IMR-90 (cell line): ENCODE measurements around the gene ETV4. TPM values are rescaled to one million over a fixed set of nuclear protein-coding genes. Genes with fewer than 3 reads are reported as not detected.

Experiments used
- ATAC-seq: fragments of 200-7000 bp; cut with Tn5 transposase; 2 replicates; pipeline ENCODE4 v1.9.1; 2020; ENCODE audit warnings: low read depth, mild to moderate bottlenecking, moderate library complexity
- BruUV-seq: library from RNA; stranded (reverse); fragments of 400-500 nt; replicated peaks from 2 replicates; lab custom pipeline; 2021; lab: Mats Ljungman, UMichigan
- CTCF ChIA-PET: fragments of 300-600 bp; formaldehyde crosslinking; extraction: SDS; loops from one replicate; lab custom pipeline; 2021; ENCODE audit warnings: antibody characterized with exemption; lab: Yijun Ruan, JAX
- POLR2A ChIA-PET: fragments of 300-600 bp; sonication (Branson Sonifier 250); formaldehyde crosslinking; loops from one replicate; lab custom pipeline; 2022; ENCODE audit warnings: antibody characterized with exemption; ENCODE audit not compliant: unreplicated experiment; lab: Charles Lee
- DNase-seq: peaks from one replicate; pipeline ENCODE4 v3.0.0; 2013
- H2AFZ ChIP-seq: replicated peaks from 2 replicates; pipeline ENCODE3; 2013; ENCODE audit warnings: low read length, mild to moderate bottlenecking; ENCODE audit not compliant: poor library complexity
- H2AK5ac ChIP-seq: 2 replicates; pipeline ENCODE4 v1.6.1; 2013; ENCODE audit warnings: low read depth, low read length, inconsistent platforms
- H2AK9ac ChIP-seq: replicated peaks from 2 replicates; pipeline ENCODE3; 2013; ENCODE audit warnings: mild to moderate bottlenecking, low read depth, low read length, moderate library complexity; ENCODE audit not compliant: poor library complexity
- H2BK120ac ChIP-seq: 2 replicates; pipeline ENCODE4 v1.6.1; 2013; ENCODE audit warnings: low read depth, low read length, inconsistent platforms
- H2BK15ac ChIP-seq: 3 replicates; pipeline ENCODE4 v1.6.1; 2013; ENCODE audit warnings: low read depth, low read length, inconsistent platforms
- H2BK20ac ChIP-seq: 2 replicates; pipeline ENCODE4 v1.6.1; 2013; ENCODE audit warnings: low read depth, mild to moderate bottlenecking, inconsistent platforms, low read length, moderate library complexity
- H2BK5ac ChIP-seq: 2 replicates; pipeline ENCODE4 v1.6.1; 2013; ENCODE audit warnings: mild to moderate bottlenecking, low read depth, low read length, inconsistent platforms; ENCODE audit not compliant: poor library complexity, severe bottlenecking
- H3K14ac ChIP-seq: replicated peaks from 2 replicates; pipeline ENCODE4 v1.6.1; 2013; ENCODE audit warnings: low read depth, low read length, inconsistent platforms
- H3K18ac ChIP-seq: 2 replicates; pipeline ENCODE4 v1.6.1; 2013; ENCODE audit warnings: low read depth, low read length, control low read depth
- H3K23ac ChIP-seq: 2 replicates; pipeline ENCODE4 v1.6.1; 2013; ENCODE audit warnings: low read depth, low read length, inconsistent platforms
- H3K27ac ChIP-seq: 2 replicates; pipeline ENCODE4 v1.5.1; 2013; ENCODE audit warnings: mild to moderate bottlenecking, control low read depth, low read length; ENCODE audit not compliant: insufficient read depth
- H3K27me3 ChIP-seq: 2 replicates; pipeline ENCODE4 v1.6.1; 2013; ENCODE audit warnings: low read length; ENCODE audit not compliant: control insufficient read depth, insufficient read depth
- H3K36me3 ChIP-seq: 2 replicates; pipeline ENCODE4 v1.6.1; 2013; ENCODE audit warnings: low read length, mixed read lengths; ENCODE audit not compliant: control insufficient read depth, insufficient read depth
- H3K4ac ChIP-seq: 2 replicates; pipeline ENCODE4 v1.6.1; 2013; ENCODE audit warnings: low read depth, low read length, inconsistent platforms
- H3K4me1 ChIP-seq: 2 replicates; pipeline ENCODE4 v1.6.1; 2013; ENCODE audit warnings: low read length, mixed read lengths; ENCODE audit not compliant: control insufficient read depth, insufficient read depth
- H3K4me2 ChIP-seq: 2 replicates; pipeline ENCODE4 v1.6.1; 2013; ENCODE audit warnings: low read depth, mild to moderate bottlenecking, control low read depth, low read length, moderate library complexity
- H3K4me3 ChIP-seq: 2 replicates; pipeline ENCODE4 v1.5.1; 2013; ENCODE audit warnings: low read depth, mild to moderate bottlenecking, control low read depth, low read length, moderate library complexity; ENCODE audit not compliant: insufficient read depth
- H3K56ac ChIP-seq: 2 replicates; pipeline ENCODE4 v1.6.1; 2013; ENCODE audit warnings: low read length, inconsistent platforms; ENCODE audit not compliant: insufficient read depth; ENCODE audit errors: extremely low read depth
- H3K79me1 ChIP-seq, 2 experiments: 2 replicates each; pipeline ENCODE4 v1.6.1; 2013; ENCODE audit warnings: low read length in 2 of 2, inconsistent platforms in 1 of 2, low read depth in 1 of 2
- H3K9ac ChIP-seq: 2 replicates; pipeline ENCODE4 v1.6.1; 2013; ENCODE audit warnings: low read depth, low read length, control low read depth
- H3K9me1 ChIP-seq: 2 replicates; pipeline ENCODE4 v1.6.1; 2013; ENCODE audit warnings: low read length, inconsistent platforms; ENCODE audit not compliant: insufficient read depth
- H3K9me3 ChIP-seq: 2 replicates; pipeline ENCODE4 v1.6.1; 2013; ENCODE audit warnings: low read length; ENCODE audit not compliant: control insufficient read depth, insufficient read depth
- H4K20me1 ChIP-seq: 2 replicates; pipeline ENCODE4 v1.6.1; 2013; ENCODE audit warnings: low read length, inconsistent platforms; ENCODE audit not compliant: insufficient read depth
- H4K5ac ChIP-seq: 2 replicates; pipeline ENCODE4 v1.6.1; 2013; ENCODE audit warnings: mild to moderate bottlenecking, low read depth, low read length, control low read depth
- H4K8ac ChIP-seq, 2 experiments: 2 replicates each; pipeline ENCODE4 v1.6.1; 2013; ENCODE audit warnings: low read depth in 2 of 2, low read length in 2 of 2, control low read depth in 1 of 2, inconsistent platforms in 1 of 2
- H4K91ac ChIP-seq: 2 replicates; pipeline ENCODE4 v1.6.1; 2013; ENCODE audit warnings: low read depth, low read length, inconsistent platforms; ENCODE audit not compliant: insufficient read depth
- CEBPB ChIP-seq: IDR thresholded peaks from 2 replicates; pipeline ENCODE4 v1.6.1; 2012; ENCODE audit warnings: low read depth, low read length, improper control_type of control experiment
- CHD1 ChIP-seq: IDR thresholded peaks from 2 replicates; pipeline ENCODE4 v1.6.1; 2012; ENCODE audit warnings: low read depth, low read length, improper control_type of control experiment
- FOS ChIP-seq: fragments of 150-350 bp; IDR thresholded peaks from 2 replicates; pipeline ENCODE4 v1.6.1; 2016; ENCODE audit warnings: low read depth, low read length
- MAFK ChIP-seq: IDR thresholded peaks from 2 replicates; pipeline ENCODE4 v1.6.1; 2012; ENCODE audit warnings: low read depth, low read length, improper control_type of control experiment
- NFE2L2 ChIP-seq: fragments of 150-350 bp; IDR thresholded peaks from 2 replicates; pipeline ENCODE4 v1.6.1; 2016; ENCODE audit warnings: low read depth, mild to moderate bottlenecking, low read length
- POLR2A ChIP-seq: IDR thresholded peaks from 2 replicates; pipeline ENCODE4 v1.6.1; 2012; ENCODE audit warnings: mild to moderate bottlenecking, low read depth, low read length
- RAD21 ChIP-seq: IDR thresholded peaks from 2 replicates; pipeline ENCODE4 v1.6.1; 2012; ENCODE audit warnings: low read length, improper control_type of control experiment
- WGBS, 2 experiments: methylation state at CpG; one replicate each; pipeline versions ENCODE4 v1.1.5 to v1.1.7; 2013; ENCODE audit warnings: missing lambda C conversion rate in 2 of 2; ENCODE audit not compliant: insufficient read length in 1 of 2; ENCODE audit errors: extremely low coverage in 2 of 2; 5-methylcytosine and 5-hydroxymethylcytosine counted together
- dilution Hi-C: fragments of 300-500 bp; cut with HindIII; formaldehyde crosslinking; loops from one replicate; pipeline ENCODE4 v1.14.3; 2018; ENCODE audit warnings: low sequenced_read_pairs; ENCODE audit not compliant: unreplicated experiment
- in situ Hi-C: fragments of 300-500 bp; cut with MboI; formaldehyde crosslinking; loops from 3 replicates; pipeline ENCODE4 v1.14.3; 2019; ENCODE audit warnings: low sequenced_read_pairs, inconsistent platforms, mixed read lengths
- intact Hi-C: fragments of 100-400 bp; cut with micrococcal nuclease; formaldehyde crosslinking; loops from 2 replicates; pipeline ENCODE4 v1.10.0; 2022
- polyA plus RNA-seq, 3 experiments: library from polyadenylated mRNA; depleted of rRNA; stranded (reverse); fragments of >200 nt; gene quantifications; 2 replicates each; pipeline ENCODE4 v1.2.3, GENCODE V29; 2012; ENCODE audit warnings: low replicate concordance in 1 of 3
- total RNA-seq: library from RNA; depleted of rRNA; stranded (reverse); fragments of >200 nt; gene quantifications from 2 replicates; pipeline ENCODE4 v1.2.3, GENCODE V29; 2012

ETV4 gene
- total and polyA plus RNA-seq, 2 of the 4 experiments (the other 2 are of a cell fraction): 4.3 to 13.2 TPM

- Histone ChIP-seq H3K4me1 (peaks cover 2% of the 10 kb centered on the region; the same call in 1 of the 2 replicates), H3K27me3 (no peaks in the 10 kb centered on the region), H3K9ac (no peak overlapping the region), H3K79me1 (peaks cover 8% of the 10 kb centered on the region in 2 experiments), H2AFZ (no peak overlapping the region), H3K4me2 (no peak overlapping the region), H2BK120ac (no peak overlapping the region), H2BK15ac (no peak overlapping the region), H3K4me3 (no peak overlapping the region), H4K91ac (no peak overlapping the region), H4K20me1 (0 out of 2 replicates have a peak, but pooled peaks cover 3% of the 10 kb centered on the region), H3K14ac (no peak overlapping the region), H2AK9ac (no peak overlapping the region), H3K23ac (no peak overlapping the region), H3K9me3 (no peaks in the 10 kb centered on the region), H2BK5ac (no peak overlapping the region), H3K27ac (no peak overlapping the region), H3K56ac (no peak overlapping the region), H3K9me1 (no peaks in the 10 kb centered on the region), H3K4ac (no peak overlapping the region), H3K36me3 (peaks cover 40% of the 10 kb centered on the region), H2BK20ac (no peak overlapping the region), H4K5ac (no peak overlapping the region), H3K18ac (no peak overlapping the region), H4K8ac (no peak overlapping the region), H2AK5ac (no peak overlapping the region)
- dilution Hi-C loops (no loop called here), in situ Hi-C loops (no loop called here), intact Hi-C loops (loop anchor here (10.0 kb wide), 1 partner anchor 303 kb away; the partner anchor contains the start of gene TMEM106A)
- 100% methylated on average over 1 of the region's 8 CpGs; no CpG with 5 or more reads in 1 of the 2 experiments for WGBS, 2 experiments
- POLR2A ChIA-PET: no interaction called here
- CTCF ChIA-PET: interaction anchor here (1.1 kb wide), 1 partner anchor 156 kb away, joined by 4 read pairs; no protein-coding TSS in a partner anchor
- DNase-seq: peak; percentile 67
- ATAC-seq: peak; percentile 71
- BruUV-seq: no TSS peak
- TF ChIP-seq FOS: no peak
- TF ChIP-seq CHD1: no peak
- TF ChIP-seq CEBPB: no peak
- TF ChIP-seq NFE2L2: no peak
- TF ChIP-seq RAD21: 0 out of 2 replicates have a peak, but pooled peaks have one; percentile 3
- TF ChIP-seq POLR2A: no peak
- no peak for TF ChIP-seq MAFK
Measured at GRCh38 chr17:43517615-43518386, 28.3 kb downstream of the ETV4 start.
